AG09319 (cell line): Measurements from ENCODE around the gene PAIP2B.

Experiments used
- DNase-seq: peaks from one replicate; pipeline ENCODE4 v3.0.0-alpha.2; 2010; ENCODE audit warnings: low read depth; ENCODE audit errors: extremely low read depth
- CTCF ChIP-seq: IDR thresholded peaks from 2 replicates; pipeline ENCODE4 v1.5.1; 2011; ENCODE audit warnings: low read depth, mild to moderate bottlenecking, inconsistent platforms, low read length, moderate library complexity

The PAIP2B gene

DNA sequence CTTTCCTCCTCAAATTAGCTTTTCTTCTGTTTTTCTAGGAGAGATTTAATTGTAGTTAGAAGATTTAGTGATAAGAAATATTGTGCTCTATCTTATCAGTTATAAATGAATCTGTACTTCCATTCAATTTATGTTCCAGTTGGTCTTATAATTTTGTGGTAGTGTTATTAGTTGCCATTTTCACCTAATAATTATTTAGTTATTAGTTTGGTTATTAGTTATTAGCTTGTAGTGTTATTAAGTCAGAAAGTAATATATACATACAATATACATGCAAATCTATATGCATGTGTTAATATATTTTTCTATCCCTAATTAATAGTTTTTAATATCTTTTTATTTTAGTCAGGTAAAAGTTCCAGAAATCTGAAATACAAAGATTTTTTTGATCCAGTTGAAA is 93.3 kb downstream of the PAIP2B start:
- TF ChIP-seq CTCF, result no peak

More for the DNA sequence above, 93.3 kb downstream of the PAIP2B start:
- DNase-seq, result no peak
